Nephron progenitor cell (in vitro differentiated cells): Measurements from ENCODE around the gene ELF2.
"Not testable (repeated sequence)": the region's sequence is repeated elsewhere in the genome, so short reads cannot be mapped to it uniquely, and the experiment has no call there.

Experiments used
- DNase-seq: peaks from one replicate; pipeline ENCODE4 v3.0.0; 2021
- H3K27ac Mint-ChIP-seq: 2 replicates; pipeline ENCODE4 v1.8.0; 2021; ENCODE audit warnings: mild to moderate bottlenecking, moderate library complexity, mixed read lengths
- H3K27me3 Mint-ChIP-seq: 2 replicates; pipeline ENCODE4 v1.8.0; 2021; ENCODE audit warnings: mild to moderate bottlenecking, low read depth, mixed read lengths; ENCODE audit not compliant: poor library complexity
- H3K36me3 Mint-ChIP-seq: 2 replicates; pipeline ENCODE4 v1.8.0; 2021; ENCODE audit warnings: low read depth, mixed read lengths
- H3K4me1 Mint-ChIP-seq: 2 replicates; pipeline ENCODE4 v1.8.0; 2021; ENCODE audit warnings: mixed read lengths
- H3K4me3 Mint-ChIP-seq: 2 replicates; pipeline ENCODE4 v1.8.0; 2021; ENCODE audit warnings: mild to moderate bottlenecking, moderate library complexity, mixed read lengths
- H3K9me3 Mint-ChIP-seq: 2 replicates; pipeline ENCODE4 v1.8.0; 2021; ENCODE audit warnings: mild to moderate bottlenecking, moderate library complexity, mixed read lengths
- CTCF ChIP-seq: fragments of 200-600 bp; sonication (generic); IDR thresholded peaks from 2 replicates; pipeline ENCODE4 v1.5.0; 2021; ENCODE audit warnings: antibody characterized with exemption

The ELF2 gene

GRCh38 chr4:139167774-139168444 is 9.1 kb downstream of the ELF2 start:
- H3K27ac Mint-ChIP-seq, result no peak overlapping the region
- peaks cover 12% of the 10 kb centered on the region for H3K4me1 Mint-ChIP-seq
- H3K4me3 Mint-ChIP-seq, result no peak overlapping the region
- H3K9me3 Mint-ChIP-seq, result no peaks in the 10 kb centered on the region
- DNase-seq, result no peak
- peaks cover 2% of the 10 kb centered on the region for H3K27me3 Mint-ChIP-seq
- no peaks in the 10 kb centered on the region for H3K36me3 Mint-ChIP-seq
- TF ChIP-seq CTCF, result peak; percentile 32

- Mint-ChIP-seq H3K27me3 (peaks cover 2% of the 10 kb centered on the region), H3K4me1 (peaks cover 7% of the 10 kb centered on the region), H3K27ac (no peak overlapping the region), H3K36me3 (peaks cover 5% of the 10 kb centered on the region), H3K4me3 (no peak overlapping the region), H3K9me3 (no peaks in the 10 kb centered on the region)
- no peak for DNase-seq
- TF ChIP-seq CTCF, result no peak
These were observed 12.3 kb downstream of the ELF2 start for GRCh38 chr4:139164731-139165130.

- DNase-seq, result no peak
- TF ChIP-seq CTCF, result no peak
- Mint-ChIP-seq H3K27me3 (peaks cover 5% of the 10 kb centered on the region), H3K4me3 (no peak overlapping the region), H3K36me3 (peaks cover 13% of the 10 kb centered on the region), H3K27ac (no peak overlapping the region), H3K4me1 (peaks cover 15% of the 10 kb centered on the region), H3K9me3 (no peaks in the 10 kb centered on the region)
These were observed 13.2 kb downstream of the ELF2 start for GRCh38 chr4:139163806-139164206.

GRCh38 chr4:139157977-139158376 is 19.0 kb downstream of the ELF2 start:
- DNase-seq, H3K9me3 Mint-ChIP-seq, H3K27me3 Mint-ChIP-seq, H3K27ac Mint-ChIP-seq, H3K4me3 Mint-ChIP-seq: not testable (repeated sequence)
- peaks cover 17% of the 10 kb centered on the region for H3K36me3 Mint-ChIP-seq
- peaks cover 27% of the 10 kb centered on the region for H3K4me1 Mint-ChIP-seq

- peak overlapping the region; percentile 41 for H3K27ac Mint-ChIP-seq
These were observed 22.0 kb downstream of the ELF2 start for GRCh38 chr4:139154952-139155557.

GRCh38 chr4:139154538-139154937 is 22.5 kb downstream of the ELF2 start:
- Mint-ChIP-seq H3K9me3 (no peaks in the 10 kb centered on the region), H3K4me3 (no peak overlapping the region), H3K4me1 (peaks cover 24% of the 10 kb centered on the region), H3K36me3 (peaks cover 10% of the 10 kb centered on the region), H3K27ac (peak overlapping the region; percentile 41), H3K27me3 (peaks cover 3% of the 10 kb centered on the region)
- no peak for TF ChIP-seq CTCF
- no peak for DNase-seq

More at GRCh38 chr4:139154952-139155557, 22.0 kb downstream of the ELF2 start:
- TF ChIP-seq CTCF, result no peak
- Mint-ChIP-seq H3K27me3 (peaks cover 3% of the 10 kb centered on the region), H3K4me3 (no peak overlapping the region), H3K4me1 (peaks cover 27% of the 10 kb centered on the region), H3K36me3 (peaks cover 14% of the 10 kb centered on the region), H3K9me3 (no peaks in the 10 kb centered on the region)
- DNase-seq, result no peak
